Epithelial cell of prostate (primary cell): ENCODE data around the gene HPS4.
"Not testable (repeated sequence)": the region's sequence is repeated elsewhere in the genome, so short reads cannot be mapped to it uniquely, and the experiment has no call there.

Source experiments
- DNase-seq: peaks from one replicate; pipeline ENCODE4 v3.0.0-alpha.2; 2011; ENCODE audit warnings: low read depth, low spot score
- H3K27ac ChIP-seq: fragments of 450-650 bp; 2 replicates; pipeline ENCODE4 v1.5.1; 2017; ENCODE audit warnings: mild to moderate bottlenecking

HPS4 gene

DNA sequence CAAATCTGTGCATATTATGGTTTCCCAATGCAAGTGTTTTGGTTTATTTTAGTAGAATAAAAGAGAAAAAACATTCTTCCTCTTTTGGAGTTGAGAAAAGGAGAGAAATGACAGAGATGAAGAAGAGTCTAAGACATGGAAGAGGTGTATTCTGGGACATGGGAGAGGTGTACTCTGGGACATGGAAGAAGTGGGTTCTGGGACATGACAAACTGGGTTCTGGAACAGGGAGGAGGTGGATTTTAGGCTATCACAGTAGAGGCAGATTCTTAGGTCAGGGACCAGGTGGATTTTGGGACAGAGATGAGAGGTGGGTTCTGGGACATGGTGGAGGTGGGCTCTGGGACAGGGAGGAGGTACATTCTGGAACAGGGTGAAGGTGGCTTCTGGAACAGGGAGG lies 56.7 kb downstream of the HPS4 start:
- H3K27ac ChIP-seq: no peak overlapping the region
- no peak for DNase-seq

DNA sequence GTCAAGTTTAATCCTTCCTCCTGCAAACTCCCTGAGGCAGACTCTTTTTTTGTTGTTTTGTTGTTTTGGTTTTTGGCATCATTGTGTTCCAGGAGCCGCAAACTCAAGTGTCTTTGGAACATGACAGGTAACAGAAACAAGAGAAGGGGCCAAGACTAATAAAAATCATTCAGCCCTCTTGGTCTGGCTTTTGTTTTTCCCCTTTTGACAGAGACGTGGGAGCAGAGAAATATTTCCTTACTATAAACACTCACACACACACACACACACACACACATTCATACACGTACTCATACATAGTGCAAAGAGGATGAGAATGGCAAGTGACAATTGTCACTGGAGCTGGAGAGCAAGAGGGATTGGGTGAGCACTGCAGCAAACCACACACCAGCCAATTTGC lies 65.0 kb downstream of the HPS4 start:
- no peak for DNase-seq
- H3K27ac ChIP-seq: no peak overlapping the region

DNA sequence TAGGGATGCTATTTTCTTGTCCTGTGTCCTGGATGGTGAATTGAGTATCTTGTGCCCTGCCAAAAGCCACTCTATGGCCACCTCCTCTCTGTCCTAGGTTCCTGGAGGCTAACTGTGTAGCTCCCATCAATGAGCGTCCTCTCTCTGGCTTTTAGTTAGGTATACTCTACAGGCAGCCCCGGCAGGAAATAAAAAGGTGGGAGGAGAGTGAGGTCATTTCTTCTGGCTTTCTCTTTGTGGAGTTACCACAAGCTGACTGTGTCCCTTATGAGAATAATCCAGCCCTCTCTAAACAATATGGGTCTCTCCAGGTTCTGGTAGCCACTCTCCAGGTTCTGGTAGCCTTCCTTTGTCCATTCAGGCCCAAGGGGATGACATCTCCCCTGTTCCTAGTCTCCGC lies 66.2 kb downstream of the HPS4 start:
- DNase-seq: no peak
- peak overlapping the region; percentile 56 for H3K27ac ChIP-seq

DNA sequence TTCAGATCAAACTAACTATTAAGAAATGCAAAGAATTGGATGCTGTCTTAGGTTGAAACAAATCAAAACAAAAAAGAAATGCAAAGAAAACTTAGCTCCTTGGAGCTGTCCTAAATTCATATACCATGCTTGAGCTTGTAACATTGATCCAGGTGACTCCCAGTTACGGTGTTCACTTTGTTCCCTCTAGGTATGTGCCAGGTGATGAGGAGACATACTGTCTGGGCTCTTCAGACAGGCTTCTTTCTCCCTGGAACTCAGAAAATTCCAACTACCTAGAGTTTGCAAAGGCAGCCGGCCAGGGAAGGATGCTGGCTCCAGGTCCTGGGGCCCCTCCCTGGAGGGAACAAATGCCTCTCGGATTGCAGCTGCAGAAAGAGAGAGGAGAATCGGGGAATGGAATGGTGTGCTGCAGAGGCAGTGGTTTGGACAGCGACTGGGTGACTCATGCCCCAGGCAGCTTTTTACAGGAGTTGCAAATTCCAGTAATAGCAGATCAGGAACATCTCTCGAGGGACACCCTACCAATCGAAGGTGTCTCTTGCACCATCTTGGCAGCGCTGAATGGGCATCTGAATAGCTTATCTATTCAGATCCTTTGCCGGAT lies 66.8 kb downstream of the HPS4 start:
- H3K27ac ChIP-seq: peak overlapping the region; percentile 56
- DNase-seq: no peak

DNA sequence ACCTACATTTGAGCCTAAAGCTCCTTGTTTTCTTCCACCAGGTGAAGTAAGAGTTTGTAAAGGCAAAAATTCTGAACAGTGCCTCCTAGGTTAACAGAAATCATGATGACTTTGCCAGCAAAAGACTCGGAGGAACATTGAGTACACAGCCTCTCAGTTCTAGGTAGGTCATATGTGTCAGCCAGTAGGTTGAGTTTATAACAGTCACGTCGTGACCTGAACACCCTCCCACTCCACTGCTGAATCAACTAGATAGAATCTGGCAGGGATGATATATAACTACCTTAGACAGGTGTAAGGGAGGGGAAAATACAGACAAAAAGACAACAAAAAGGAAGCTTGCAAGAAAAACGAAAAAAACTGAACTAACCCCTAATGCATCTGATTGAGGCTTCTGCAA lies 67.3 kb downstream of the HPS4 start:
- H3K27ac ChIP-seq: no peak overlapping the region
- no peak for DNase-seq

DNA sequence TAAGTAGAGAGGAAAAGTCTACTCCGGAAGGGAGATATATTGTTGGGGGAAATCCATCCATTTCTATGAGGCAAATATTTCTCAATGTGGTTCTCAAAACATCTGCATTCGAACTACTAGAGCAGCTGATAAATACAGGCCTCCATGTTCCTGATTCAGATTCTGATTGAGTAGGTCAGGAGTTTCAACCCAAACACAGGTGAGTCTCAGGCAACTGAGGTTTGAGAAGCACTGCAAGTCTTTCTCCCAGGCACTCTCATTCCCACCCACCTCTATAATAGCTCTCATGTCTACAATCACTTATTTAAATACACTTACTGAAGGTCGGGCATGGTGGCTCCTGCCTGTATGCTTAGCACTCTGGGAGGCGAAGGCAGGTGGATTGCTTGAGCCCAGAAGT lies 69.2 kb downstream of the HPS4 start:
- no peak overlapping the region for H3K27ac ChIP-seq
- DNase-seq: no peak

DNA sequence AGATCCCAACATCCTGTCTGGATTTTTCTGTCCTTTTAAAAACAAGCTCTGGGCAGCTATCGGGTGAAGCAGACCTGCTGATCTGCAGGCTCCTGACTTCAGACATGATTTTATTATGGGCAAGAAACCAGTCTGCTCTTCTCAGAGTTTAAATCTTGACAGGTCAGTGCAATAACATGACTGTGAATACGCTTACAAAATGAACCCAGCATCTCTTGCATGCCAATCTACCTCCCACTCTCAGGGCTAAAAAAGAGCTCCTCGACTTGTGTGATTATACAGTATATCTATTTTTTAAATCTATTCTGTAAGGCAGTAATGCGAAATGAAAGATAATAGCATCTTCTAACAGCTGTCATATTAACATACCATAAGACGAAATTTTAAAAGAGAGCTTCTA lies 73.2 kb downstream of the HPS4 start:
- no peak for DNase-seq
- no peak overlapping the region for H3K27ac ChIP-seq

DNA sequence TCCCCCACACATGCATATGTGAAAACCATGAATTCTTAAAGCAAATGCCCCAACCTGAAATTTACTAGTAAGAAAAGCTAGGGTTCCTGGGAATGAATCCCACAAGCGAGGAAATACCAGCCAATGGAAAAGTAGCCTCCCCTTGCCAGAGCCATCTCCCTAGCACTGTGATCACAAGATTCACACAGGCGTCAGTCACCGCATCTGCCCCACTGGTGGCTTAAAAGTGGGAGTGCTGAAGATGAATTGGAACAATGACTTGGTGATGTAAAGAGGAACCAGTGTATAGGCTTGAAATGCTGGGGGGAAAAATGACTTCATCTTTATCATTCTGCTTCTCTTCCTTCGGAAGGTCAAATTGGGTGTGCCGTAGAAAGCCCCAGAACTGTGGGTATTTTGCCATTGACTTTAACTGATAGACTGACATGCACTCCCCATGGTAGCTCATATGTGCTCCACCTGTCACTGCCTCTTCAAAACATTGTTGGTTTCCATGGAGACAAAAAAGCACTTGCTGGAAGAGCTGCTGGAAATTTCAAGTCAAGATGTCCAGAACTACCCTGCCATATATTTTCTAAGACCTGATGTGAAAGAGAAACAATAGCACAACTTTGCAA lies 73.8 kb downstream of the HPS4 start:
- no peak overlapping the region for H3K27ac ChIP-seq
- no peak for DNase-seq

DNA sequence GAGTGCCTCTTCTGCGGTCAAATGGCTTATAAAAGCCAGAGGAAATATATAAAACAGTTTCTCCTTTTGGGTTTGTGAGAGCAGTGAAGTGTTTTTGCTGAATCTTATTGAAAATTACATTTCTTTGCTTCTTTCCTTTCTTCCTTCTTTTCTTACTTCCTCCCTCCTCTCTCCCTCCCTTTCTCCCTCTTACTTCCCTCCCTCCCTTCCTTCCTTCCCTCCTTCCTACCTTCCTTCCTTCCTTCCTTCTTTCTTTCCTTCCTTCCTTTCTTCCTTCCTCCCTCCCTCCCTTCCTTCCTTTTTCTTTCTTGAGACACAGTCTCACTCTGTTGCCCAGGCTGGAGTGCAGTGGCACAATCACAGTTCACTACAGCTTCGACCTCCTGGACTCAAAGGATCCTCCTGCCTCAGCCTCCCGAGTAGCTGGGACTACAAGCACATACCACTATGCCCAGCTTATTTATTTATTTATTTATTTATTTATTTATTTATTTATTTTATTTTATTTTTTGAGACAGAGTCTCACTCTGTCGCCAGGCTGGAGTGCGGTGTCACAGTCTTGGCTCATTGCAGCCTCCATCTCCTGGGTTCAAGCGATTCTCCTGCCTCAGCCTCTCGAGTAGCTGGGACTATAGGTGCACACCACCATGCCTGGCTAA lies 74.9 kb downstream of the HPS4 start:
- H3K27ac ChIP-seq, DNase-seq: not testable (repeated sequence)

DNA sequence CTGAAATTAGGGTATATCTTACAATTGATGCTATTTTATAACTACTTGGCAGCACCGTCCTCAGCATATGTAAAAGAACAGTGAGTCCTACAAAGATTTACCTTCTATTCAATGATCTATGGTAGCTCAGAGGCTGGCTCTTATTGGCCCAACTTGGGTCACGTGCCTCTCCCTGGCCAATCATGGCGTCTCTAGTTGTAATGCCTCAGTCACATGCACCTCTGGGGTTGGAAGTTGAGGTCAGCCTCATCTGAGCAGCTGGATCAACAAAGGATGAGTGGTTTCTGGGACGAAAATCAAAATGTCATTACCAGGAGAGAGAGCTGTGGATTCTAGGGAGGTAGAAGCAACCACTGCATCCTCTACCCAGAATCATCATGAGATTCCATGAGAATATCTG lies 77.5 kb downstream of the HPS4 start:
- H3K27ac ChIP-seq: no peak overlapping the region
- DNase-seq: no peak

DNA sequence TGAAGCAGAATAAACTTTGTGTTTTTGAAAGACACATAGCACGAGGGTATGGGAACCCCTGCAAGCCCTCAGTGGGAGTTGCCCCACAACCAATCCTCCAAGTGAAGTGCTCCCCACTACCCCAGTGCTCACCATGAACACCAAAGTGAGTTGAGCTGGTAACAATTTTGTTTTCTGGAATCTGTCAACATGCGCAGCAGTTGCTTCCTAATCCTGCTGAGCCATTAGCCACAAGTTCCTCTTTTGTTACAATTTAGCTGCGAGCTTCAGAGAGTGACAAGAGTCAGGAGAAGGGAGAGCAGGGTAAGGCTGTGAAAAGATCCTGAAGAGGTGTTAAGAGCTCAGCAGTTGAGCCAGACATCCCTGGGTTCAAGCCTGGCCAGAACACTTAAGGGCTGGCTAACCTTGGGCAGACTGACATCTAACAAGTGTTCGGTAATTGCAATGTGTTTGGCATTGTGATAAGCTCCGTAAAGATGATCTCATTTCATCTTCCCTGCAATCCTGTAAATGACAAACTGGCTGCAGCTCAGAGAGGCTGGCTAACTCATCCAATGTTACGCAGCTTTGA lies 78.6 kb downstream of the HPS4 start:
- no peak for DNase-seq
- H3K27ac ChIP-seq: no peak overlapping the region

DNA sequence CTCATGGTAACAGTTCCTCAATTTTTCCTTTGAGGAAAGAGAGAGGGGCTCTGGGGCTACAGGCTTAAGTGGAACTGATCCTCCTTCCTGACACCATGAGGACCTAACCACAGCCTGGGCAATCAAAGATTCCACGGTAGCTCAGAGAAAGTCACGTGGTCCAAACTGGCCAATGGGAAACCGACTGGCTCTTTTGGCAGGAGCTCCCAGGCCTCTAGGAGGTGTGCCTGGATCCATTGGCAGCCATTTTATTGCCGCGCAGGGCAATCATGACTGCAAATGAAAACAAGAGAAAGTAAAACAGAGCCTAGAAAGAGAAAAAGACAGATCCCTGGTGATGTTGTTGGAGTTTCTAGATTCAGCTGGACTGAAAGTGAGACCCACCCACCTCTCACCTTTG lies 81.9 kb downstream of the HPS4 start:
- no peak overlapping the region for H3K27ac ChIP-seq
- DNase-seq: no peak
